HL-60/S4 treated with retinoic acid at 250 ng/mL for 4 days and 3 days (cell line): Measurements from ENCODE around the gene CGAS.
"Not testable (repeated sequence)": the region's sequence is repeated elsewhere in the genome, so short reads cannot be mapped to it uniquely, and the experiment has no call there.

Experiments used
- in situ Hi-C: fragments of 300-500 bp; cut with MboI; formaldehyde crosslinking; loops from 2 replicates; pipeline ENCODE4 v1.7.0; 2022; ENCODE audit warnings: low sequenced_read_pairs

Gene CGAS

DNA sequence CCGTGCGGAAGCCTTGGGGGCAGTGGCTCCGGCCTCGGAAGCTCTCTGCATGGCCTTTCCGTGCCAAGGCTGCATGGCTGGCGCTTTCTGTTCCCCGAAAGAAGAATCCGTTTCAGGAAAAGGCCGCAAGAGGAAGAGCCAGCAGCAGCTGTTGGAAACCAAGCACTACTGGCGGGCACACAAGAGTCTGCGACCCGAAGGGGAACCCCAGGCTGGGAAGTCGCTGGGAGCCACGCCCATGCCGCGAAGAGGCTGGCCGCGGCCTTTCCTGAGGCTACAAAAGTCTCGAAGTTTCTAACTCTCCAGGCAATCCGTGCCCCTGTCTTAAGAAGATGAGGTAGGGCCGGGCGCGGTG lies at the start of gene CGAS:
Gene CGAS, minus strand, starts transcription at position 191 of the 355 bp plus-strand sequence. Its CDS starts 116 bp downstream, at position 75.
- in situ Hi-C loops: no loop called here

DNA sequence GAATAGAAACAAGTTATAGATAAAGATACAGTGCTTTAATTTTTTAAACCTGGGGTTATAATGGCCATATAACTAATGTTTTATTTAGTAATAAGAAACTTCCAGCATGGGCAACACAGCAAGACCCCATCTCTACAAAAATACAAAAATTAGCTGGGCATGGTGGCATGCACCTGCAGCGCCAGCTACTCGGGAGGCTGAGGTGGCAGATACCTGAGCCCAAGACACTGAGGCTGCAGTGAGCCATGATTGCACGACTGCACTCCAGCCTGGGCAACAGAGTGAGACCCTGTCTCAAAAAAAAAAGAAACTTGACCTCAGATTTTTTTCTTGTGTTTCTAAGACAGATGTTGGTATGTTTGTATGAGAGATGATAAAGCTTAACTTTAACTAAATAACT lies 45.8 kb upstream of the CGAS start:
- in situ Hi-C loops: no loop called here

DNA sequence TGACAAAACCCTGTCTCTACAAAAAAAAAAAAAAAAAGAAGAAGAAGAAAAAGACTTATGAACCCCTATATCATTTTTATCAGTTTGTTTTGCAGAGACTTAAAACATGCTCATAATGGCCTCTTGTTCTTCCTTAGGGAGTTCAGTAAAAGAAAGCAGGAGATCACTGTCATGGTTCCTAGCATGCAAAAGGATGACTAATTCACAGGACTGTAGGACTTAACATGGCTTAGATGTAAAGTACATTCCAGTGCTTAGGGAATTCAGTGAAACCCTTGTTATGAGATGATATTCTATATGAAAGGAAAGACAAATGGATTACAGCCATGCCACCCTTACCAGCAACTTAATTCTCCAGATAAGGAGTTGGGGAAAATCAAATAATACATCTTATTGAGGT lies 39.3 kb upstream of the CGAS start:
- in situ Hi-C loops: no loop called here

DNA sequence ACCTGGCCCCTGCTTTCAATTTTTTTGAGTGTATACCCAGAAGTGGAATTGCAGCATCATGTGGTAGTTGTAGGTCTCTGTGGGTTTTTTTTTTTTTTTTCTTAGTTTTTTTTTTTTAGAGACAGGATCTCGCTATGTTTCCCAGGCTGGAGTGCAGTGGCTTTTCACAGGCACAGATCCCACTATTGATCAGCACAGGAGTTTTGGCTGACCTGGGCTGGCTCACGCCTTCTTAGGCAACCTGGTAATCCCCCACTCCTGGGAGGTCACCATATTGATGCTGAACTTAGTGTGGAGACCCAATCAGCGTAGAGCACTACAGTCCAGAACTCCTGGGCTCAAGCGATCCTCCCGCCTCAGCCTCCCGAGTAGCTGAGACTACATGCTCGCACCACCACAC lies 35.4 kb upstream of the CGAS start:
- in situ Hi-C loops: no loop called here

DNA sequence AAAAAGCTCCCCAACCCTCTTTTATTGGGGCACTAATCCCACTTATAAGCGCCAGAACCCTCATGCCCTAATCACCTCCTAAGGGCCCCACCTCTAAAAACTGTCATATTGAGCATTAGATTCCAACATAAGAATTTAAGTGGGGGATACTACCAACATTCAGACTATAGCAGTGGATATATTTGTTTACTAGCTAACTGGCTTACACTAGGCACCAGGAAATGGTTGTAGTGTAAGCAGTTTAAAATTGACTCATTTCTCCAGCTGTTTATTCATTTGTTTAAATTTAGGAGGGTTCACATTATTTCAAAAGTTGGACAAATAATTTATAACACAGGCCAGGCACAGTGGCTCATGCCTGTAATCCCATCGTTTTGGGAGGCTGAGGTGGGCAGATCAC lies 32.3 kb upstream of the CGAS start:
- in situ Hi-C loops: no loop called here

DNA sequence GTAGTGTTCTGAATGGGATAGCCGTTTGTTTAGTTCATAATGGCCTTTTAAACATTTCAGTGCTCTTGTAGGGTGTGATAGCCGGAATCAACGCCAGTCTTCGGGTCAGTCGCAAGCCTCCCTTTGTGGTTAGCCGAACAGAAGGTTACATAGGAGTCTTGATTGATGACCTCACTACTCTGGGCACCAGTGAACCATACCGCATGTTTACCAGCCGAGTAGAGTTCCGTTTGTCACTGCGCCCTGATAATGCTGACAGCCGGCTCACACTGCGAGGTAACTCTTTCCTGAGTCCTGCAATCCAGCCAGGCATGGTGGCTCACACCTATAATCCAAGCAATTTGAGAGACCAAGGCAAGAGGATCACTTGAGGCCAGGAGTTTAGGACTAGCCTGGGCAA lies 29.9 kb upstream of the CGAS start:
- in situ Hi-C loops: no loop called here

DNA sequence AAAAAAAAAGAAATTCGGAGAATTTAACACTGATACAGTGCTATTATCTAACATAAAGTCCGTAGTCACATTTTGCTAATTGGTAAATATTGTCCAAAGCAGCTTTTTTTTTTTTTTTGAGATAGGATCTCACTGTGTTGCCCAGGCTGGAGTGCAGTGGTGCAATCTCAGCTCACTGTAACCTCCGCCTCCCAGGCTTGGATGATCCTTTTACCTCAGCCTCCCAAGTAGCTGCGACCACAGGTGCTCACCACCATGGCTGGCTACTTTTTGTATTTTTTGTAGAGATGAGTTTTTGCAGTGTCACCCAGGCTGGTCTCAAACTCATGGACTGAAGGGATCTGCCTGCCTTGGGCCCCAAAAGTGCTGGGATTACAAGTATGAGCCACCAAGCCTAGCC lies 25.3 kb upstream of the CGAS start:
- in situ Hi-C loops: no loop called here

DNA sequence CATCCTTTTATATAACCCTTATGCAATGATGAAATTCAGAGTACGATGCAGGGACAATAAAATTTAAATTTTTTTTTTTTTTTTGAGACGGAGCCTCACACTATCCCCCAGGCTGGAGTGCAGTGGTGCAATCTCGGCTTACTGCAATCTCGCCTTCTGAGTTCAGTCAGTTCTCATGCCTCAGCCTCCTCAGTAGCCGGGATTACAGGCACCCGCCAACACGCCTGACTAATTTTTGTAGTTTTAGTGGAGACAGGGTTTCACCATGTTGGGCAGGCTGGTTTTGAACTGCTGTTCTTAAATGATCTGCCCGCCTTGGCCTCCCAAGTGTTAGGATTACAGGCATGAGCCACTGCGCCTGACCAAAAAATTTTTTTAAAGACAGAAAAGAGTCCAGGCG lies 24.6 kb upstream of the CGAS start:
- in situ Hi-C loops: no loop called here

DNA sequence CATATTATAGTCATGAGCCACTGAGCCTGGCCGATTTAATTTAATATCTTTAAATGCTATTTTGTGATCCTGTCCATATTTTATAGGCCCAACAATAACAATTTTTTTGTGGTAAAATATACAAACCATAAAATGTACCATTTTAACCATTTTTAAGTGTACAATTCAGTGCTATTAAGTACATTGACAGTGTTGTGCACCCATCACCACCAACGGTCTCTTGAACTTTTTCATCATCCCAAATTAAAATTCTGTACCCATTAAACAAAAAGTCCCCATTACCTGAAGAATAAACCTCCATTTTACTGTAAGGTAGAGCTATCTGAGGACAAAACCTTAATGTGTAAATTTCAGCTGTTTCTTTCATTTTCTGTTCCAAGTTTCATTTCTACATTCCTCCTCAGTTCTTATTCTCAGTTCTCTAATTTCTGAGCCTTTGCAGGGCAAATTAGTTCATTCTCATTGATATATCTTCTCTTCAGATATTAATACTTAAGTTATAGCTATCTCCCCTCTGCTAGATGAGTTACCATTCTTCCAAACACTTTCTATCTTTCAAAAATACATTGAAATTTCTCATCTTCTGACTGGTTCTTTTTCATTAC lies 19.7 kb upstream of the CGAS start:
- in situ Hi-C loops: no loop called here

DNA sequence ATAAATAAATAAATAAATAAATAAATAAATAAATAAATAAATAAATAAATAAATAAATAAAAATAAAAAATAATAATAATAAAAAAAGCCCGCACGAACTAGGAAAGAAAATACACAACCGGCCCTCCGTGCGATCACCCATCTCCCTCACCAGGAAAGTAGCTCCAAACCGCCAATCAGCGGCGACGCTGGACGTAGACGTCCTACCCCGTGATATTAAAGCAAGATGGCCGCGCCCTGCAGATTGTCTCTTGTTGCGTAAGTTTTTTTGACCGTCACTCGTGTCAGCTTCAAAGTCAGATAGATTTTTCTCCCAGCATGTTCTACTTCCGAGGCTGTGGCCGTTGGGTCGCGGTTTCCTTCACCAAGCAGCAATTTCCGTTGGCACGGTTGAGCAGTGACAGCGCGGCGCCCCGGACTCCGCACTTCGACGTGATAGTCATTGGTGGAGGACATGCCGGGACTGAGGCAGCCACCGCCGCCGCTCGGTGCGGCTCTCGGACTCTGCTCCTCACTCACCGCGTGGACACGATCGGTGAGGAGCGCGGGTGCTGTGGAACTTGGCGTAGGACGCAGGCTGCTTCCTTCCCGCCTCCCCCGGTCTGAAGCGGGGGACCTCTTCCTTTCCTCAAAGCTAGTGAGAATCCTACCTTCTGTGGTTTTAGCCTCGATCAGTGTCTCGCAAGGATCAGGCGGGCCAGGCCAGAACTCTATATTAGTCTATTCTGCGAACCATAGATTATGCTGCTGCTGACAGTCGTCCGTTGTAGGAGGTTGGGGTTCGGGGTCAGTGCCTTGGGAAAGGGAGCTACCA lies 9.6 kb upstream of the CGAS start, which contains the start of gene MTO1:
Gene MTO1, plus strand, starts transcription at position 201 of the 814 bp plus-strand sequence. Its CDS starts 118 bp downstream, at position 319.
- in situ Hi-C loops: no loop called here

DNA sequence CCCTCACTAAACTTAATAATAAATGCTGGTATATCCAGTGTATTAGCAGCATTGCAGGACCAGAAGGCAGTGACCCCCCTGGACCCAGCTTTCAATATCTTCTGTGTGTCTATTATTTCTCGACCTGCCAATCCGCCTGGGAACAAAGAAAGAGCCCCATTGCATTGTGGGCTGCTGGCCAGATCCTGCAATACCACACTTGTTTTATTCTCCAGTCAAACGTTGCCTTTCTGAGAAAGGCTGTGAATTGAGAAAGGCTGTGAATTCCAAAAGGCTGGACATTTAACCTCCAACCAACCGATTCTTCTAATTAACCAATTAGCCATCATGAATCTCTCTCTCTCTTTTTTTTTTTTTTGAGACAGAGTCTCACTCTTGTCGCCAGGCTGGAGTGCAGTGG lies 8.0 kb upstream of the CGAS start:
- in situ Hi-C loops: no loop called here

DNA sequence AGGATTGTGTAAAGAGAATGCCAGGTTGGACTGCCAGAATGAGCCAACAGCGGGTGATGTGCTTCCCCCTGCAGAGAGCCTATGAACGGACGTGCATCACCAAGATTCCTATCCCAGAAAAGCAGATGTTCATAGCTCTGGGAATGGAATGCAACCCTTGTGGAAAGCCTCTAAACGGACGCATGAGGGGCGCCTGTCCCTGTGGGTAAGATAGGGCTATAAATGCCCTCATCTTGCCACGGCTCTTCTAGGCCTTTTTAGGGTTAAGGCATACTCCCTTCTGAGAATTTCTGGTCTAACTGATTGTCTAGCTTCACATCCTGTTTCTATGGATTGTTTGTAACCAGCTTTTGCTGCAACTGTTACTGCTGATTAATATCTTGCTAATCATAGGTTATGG lies 7.4 kb upstream of the CGAS start:
- in situ Hi-C loops: not testable (repeated sequence)

DNA sequence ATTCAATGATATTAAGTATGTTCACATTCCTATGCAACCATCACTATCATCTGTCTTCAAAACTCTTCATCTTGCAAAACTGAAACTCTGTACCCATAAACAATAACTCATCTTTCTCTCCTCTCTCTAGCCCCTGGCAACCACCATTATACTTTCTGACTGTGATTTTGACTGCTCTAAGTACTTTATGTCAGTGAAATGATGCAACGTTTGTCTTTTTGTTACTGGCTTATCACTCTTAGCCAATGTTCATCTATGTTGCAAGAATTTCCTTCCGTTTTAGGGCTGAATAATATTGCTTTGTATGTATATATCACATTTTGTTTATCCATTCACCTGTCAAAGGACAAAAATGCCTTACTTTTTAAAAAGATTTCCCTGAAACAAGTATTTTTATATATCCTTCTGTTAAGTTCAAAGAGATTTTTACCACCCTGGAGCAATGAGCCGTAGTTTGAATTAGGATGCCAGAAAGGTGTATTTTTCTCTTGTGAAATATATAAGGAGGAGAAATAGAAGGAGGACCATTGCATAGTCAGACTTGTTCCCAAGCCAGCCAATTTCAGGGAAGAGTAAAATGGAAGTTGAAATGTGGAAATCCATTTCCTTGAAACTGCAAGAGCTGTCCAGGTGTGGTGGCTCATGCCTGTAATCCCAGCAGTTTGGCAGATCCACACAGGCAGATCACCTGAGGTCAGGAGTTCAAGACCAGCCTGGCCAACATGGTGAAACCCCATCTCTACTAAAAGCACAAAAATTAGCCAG lies 4.0 kb upstream of the CGAS start:
- in situ Hi-C loops: no loop called here

DNA sequence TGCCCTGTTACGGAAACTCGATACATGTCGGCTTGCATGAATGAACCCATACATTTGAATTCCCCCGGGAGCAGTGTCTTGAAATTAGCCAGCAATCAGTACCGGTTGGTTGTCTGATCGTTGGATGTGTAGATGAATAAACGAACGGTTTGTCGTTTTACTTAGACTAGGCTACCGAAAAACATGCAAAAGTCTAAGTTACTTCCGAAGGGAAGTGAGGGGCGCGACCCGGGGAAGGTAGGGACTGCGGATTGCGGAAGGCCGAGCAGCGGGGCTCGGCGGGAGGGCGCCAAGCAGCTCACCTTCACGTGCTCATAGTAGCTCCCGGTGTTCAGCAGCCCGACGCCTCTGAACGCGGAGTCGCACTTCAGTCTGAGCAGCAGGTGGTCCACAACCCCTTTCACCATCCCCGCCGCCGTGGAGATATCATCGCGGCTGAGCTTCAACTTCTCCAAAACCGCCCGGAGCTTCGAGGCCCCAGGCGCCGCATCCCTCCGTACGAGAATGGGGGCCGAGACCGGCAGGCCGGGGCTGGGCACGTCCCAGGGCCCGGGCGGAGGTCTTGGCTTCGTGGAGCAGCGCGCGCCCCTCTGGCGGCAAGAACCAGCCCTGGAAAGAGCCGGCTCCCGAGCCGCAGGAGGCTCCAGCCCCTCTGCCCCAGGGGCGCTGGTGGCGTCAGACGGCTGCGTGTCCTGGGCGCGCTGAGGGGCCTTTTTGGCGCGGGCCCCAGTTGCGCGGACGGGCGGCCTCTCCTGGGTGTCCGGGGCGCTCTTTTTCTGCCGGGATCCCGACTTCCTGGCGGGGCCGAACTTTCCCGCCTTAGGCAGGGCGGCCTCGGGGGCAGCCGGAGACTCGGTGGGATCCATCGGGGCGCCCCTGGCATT lies 632 bp downstream of the CGAS start:
- in situ Hi-C loops: no loop called here

DNA sequence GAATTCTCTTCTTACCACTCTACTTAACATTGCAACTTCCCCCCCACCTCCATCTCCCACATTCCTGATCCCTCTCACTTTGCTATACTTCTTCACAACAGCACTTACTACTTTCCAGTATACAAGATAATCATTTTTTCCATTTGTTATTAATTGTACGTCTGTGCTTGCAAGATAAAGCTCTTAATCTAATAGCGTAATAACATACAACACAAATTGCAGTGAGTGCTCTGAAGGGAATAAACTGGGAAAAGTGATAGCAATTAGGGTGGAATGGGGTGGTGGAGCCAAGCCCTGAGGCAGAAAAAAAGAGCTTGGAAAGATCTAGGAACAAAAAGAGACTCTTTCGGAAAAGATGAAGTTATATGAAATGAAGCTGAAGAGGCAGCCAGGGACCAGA lies 8.5 kb downstream of the CGAS start:
- in situ Hi-C loops: no loop called here

DNA sequence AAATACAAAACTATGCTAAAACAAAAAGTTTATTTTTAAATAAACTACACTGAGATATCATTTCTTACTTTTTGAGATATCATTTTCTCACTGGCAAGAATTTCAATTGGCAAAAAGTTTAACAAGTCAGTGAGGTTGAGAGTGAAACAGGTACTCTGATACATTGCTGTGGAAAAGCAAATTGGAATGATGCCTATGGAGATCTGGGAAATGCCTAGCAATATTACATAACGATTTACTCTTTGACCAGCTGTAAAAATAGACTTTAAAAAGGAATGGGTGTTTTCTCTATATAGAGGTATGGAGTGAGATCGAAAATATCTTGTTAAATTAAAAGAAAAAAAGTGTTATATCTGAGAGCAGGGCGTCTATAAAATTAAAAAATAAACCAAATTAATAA lies 16.9 kb downstream of the CGAS start:
- in situ Hi-C loops: no loop called here

DNA sequence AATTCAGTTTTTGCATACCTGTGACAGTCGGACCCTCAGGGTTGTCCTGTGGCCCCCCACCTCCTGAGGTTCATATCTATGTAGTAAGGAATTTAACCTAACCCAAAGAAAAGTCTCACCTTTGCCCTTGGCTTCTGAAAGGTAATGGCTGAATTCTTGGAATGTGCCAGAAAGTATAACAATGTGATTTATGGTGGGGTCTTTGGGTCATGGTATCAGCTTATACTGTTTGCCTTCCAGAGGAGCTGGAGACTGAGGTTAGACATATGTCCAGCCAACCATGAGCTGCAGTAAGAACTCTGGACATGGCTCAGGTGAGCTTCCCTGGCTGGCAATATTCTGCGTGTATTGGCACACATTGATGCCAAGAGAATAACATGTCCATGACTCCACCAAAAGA lies 30.6 kb downstream of the CGAS start:
- in situ Hi-C loops: no loop called here

DNA sequence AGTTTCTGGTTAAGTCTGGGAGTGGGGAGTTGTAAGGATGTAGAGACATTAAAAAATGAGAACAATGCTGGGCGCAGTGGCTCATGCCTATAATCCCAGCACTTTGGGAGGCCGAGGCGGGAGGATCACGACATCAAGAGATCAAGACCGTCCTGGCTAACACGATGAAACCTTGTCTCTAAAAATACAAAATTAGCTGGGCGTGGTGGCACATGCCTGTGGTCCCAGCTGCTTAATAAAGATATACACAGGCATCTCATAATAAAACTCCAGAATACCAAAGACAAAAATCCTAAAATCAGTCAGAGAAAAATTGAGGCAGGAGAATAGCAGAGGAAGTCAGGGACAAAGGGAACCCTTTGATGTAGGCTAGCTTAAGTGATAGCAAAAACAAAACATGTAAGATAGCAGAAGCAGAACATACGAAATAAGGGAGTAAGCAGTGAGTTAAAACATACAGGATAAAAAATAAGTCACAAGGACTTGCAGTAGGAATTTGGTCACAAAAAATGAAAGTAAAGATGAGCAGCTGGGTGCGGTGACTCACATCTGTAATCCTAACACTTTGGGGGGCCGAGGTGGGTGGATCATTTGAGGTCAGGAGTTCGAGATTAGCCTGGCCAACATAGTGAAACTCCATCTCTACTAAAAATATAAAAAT lies 33.9 kb downstream of the CGAS start:
- in situ Hi-C loops: no loop called here

DNA sequence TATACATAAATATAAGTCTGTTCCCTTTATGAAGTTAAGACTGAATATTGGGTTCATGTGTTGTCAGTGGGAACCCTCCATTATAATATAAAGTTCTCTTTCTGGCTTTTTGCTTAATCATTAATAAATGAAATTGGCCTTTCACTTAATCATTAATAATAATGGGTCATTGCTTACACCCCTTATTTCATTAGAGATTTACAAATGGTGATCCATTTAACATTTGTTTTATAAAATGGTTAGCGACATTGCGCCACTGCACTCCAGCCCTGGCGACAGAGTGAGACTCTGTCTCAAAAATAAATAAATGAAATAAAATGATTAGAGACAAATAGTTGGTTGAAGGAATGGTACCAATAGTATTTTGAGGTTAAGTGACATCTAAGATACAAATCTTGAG lies 39.0 kb downstream of the CGAS start:
- in situ Hi-C loops: no loop called here

DNA sequence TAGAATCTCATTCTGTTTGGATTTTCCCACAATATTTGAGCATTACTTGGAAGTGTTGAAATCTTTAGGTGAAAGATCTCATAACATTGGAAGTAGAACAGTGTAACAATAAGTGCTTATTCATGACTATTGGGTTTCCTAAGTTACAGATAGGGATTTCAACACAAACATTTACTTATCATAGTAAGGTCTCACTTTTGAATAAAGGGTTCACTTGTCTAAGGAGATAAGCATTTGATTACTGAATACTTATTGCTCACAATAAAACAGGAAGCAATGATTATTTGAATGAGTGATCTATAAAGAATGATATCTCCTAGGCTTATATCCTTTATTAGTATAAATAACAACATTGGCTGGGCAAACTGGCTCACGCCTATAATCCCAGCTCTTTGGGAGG lies 42.7 kb downstream of the CGAS start:
- in situ Hi-C loops: no loop called here
